ENCODE measurements around the gene PARS2.
"Not testable (repeated sequence)": the region's sequence is repeated elsewhere in the genome, so short reads cannot be mapped to it uniquely, and the experiment has no call there.

PARS2 gene

DNA sequence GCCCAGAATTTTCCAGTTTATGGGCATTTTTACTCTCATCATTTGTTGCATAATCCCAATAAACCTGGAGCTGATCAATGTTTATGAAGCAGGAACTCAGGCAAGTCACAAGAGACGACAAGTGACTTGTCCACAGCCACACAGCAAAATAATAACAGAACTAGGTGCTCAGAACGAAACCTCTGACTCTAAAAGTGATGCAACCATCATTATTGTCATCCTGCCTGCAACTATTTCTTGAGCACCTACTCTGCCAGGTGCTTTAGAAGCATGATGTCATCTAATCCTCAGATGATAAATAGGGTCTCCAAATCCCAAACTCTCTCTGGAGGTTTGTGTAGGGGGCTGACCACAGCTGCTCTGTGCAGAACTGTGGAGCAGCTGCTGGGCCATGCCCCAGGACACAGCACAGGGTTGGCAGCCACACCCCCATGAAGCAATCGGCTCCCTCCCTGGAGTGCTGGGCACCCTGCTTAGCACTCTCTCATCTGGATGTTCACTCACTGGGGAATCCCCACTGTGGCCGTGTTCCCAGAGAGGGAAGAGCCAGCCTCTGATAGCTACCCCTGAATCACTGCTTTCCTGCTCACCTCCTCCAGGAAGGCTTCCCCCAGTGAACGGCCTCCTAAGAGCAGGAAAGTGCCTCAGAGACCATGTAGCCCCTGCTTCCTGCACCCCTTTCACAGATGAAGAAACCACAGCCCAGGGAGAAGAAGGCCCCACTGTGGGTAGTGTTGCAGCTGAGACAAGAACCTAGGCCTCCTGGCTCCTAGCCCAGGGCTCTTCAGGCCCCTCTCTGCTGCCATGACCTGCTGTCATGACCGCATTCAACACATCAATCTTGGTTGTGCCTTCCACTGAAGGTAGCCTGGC, 34.7 kb upstream of the PARS2 start:
- DNase-seq = no peak

DNA sequence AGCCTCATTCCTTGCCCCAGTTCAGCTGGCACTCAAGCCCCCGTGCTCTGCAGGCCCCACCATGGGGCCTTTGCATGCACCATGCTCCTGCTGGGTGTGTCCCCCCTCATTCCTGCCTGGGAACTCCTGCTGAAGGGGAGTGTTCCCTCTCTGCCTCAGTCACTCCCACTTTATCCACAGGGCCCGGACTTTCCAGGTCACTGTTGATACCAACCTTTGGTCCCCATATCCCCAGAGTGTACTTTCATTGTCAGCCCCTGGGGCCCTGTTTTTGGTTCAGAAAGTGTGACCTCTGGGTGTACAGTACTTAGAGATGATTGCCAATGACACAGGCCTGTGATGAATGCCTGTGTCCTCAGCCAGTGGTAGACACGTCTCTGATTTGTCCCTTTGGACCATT, 33.9 kb upstream of the PARS2 start:
- DNase-seq = no peak

GRCh38 chr1:54796902-54797301, 32.6 kb upstream of the PARS2 start:
- no peak for DNase-seq

- DNase-seq = no peak
Observed at GRCh38 chr1:54795841-54796468, 31.6 kb upstream of the PARS2 start.

DNA sequence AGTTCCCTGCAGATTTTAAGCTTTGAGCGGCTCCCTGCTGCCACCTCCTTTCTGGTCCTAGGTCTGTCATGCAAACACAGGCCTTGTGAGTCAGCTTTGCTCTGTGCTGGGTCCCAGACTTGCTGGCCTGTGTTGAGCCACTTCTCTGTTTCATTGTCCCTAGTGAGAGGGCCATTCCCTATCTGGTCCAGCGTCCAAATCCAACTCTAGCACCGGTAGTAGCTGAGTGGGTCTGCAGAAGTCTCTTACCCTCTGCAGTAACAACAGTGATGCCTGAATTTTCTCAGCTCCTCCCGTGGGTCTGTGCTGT, 31.0 kb upstream of the PARS2 start:
- no peak for DNase-seq

GRCh38 chr1:54794451-54795355, 30.4 kb upstream of the PARS2 start:
- no peak for DNase-seq

GRCh38 chr1:54792686-54793282, 28.5 kb upstream of the PARS2 start:
- DNase-seq = no peak

DNA sequence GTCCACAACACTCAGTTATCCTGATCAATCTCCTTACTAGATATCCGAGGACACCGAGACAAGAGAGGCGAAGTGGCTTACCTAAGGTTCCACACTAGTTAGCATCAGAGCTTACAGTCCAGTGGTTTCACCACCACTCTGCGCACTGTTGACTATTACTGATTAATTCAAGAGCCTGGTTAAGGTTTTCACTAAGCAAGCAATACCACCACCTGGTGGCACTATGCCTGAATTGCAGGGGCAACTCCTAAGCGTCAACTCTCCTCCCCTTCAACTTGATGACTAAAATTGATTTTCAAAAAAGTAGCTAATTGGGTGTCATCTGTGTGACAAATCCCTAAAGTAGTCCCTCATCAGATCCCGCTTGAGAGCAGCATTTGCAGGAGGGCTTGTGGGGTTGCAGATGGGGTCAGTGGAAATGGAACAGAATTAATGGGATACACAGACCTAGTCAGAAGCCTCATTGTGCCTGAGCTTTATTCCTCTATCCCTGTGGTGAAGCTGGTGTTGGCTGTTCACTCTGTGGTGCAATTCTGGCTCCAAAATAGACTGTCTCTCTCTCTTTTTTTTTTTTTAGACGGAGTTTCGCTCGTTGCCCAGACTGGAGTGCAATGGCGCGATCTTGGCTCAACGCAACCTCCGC, 27.7 kb upstream of the PARS2 start:
- no peak for DNase-seq

DNA sequence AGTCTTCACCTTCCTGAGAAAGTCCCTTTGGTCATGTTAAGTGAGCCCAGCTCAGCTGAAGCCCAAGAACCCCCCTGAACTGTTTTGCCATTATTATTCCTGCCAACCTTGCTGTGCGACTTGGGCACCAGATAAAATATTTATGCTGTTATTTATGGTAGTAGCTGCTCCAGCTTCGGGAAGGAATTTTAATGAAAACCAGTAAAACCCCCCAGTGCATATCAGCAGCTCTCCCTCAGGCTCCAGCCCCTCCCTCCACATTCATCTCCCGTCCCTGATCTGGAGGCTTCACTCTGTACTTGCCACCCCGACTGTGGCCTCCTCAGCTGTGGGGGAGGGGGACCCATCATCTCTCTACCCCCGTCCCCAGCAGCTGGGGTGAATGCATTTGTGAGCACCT, 24.1 kb upstream of the PARS2 start:
- DNase-seq = no peak

DNA sequence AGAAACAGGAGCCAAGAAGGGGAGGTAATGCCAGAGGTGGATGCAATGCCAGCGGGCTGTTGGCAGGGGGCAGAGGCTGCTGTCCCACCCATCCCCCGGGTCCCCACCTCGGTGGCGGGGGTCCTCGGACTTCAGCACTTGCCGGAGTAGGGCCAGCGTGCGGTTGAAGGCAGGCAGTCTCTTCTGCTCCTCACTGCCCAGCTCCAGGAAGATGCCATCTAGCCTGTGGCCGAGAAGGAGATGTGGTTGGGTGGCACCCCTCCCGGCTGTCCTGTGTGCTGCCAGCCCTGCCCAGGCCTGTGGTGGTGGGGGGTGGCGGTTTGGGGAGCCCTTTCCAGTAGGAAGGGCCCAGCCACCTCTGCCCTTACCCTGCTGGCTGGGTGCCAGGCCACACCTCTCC, 23.3 kb upstream of the PARS2 start:
- DNase-seq = no peak

GRCh38 chr1:54786778-54787177, 22.5 kb upstream of the PARS2 start:
- DNase-seq = no peak

DNA sequence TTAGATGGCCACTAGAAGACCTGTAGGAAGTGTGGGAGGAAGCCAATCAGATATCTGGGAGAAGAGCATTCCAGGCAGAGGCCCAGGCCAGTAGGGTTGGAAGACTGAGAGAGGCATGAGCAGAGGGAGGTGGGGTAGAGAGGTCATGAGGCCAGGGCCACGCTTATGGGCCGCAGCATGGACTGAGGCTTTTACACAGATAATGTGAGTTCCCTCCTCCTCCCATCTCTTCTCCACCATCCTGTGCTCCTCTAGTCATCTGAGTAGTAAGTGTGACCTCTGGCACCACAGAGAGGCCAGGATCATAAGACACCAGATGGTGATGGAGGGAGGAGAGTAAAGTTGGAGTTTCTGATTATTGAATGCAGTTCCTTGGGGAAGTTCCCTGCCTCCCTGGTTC, 19.7 kb upstream of the PARS2 start:
- DNase-seq = no peak

DNA sequence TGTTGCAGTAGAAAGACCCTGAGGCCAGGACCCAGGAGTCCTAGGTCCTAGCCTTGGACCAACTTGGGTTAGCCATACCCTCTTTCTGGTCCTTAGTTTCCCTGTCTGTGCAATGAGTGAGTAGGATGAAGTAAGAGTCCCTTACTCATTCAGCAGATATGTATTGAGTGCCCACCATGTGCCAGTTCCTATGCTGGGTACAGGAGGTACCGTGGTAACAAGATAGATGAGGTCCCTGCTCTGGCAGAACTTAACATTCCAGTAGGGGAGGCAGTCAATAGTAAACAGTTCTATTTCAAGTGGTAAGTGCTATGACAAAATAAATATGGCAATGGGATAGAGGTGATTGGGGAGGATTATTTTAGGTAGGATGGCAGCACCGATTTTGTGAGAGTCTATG, 18.3 kb upstream of the PARS2 start:
- no peak for DNase-seq

GRCh38 chr1:54782156-54782555, 17.8 kb upstream of the PARS2 start:
- no peak for DNase-seq

- no peak for DNase-seq
Observed at GRCh38 chr1:54781023-54781723, 16.9 kb upstream of the PARS2 start.

DNA sequence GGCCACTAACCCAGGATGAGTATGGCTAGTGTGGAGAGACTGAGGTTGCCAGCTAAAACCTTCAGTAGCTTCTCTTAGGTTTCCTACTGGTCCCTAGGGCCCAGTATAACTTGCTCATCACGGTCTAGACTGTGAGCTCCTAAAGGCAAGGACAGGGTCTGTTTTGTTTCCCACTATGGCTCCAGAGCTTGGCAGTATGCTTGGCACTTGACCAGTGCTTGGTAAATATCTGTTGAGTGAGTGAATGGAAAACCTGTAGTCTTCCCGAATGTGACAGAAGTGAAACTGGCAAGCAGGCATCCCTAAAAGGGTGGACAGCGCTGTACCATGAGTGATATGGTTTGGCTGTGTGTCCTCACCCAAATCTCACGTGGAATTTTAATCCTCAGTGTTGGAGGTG, 13.1 kb upstream of the PARS2 start:
- no peak for DNase-seq

DNA sequence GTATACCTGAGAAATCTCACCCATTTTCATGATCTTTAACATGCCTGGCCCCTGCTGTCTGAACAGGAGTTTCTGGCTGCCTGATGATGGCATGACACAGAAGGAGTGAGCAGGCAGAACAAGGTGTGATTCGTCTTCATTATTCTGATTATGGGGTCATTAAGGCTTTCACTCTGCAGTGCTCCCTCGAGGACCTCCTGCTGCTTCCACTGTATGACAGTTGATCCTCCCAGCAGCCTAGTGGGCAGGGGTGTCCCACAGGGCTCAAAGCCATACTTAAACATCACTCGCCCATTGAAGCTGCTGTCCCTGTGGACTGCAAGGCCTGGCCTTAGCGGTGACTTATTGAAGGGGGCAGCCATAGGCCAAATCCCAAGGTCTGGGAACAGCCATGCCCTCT, 12.7 kb upstream of the PARS2 start:
- no peak for DNase-seq

- not testable (repeated sequence) for DNase-seq
Observed at GRCh38 chr1:54775828-54776721, 11.8 kb upstream of the PARS2 start.

DNA sequence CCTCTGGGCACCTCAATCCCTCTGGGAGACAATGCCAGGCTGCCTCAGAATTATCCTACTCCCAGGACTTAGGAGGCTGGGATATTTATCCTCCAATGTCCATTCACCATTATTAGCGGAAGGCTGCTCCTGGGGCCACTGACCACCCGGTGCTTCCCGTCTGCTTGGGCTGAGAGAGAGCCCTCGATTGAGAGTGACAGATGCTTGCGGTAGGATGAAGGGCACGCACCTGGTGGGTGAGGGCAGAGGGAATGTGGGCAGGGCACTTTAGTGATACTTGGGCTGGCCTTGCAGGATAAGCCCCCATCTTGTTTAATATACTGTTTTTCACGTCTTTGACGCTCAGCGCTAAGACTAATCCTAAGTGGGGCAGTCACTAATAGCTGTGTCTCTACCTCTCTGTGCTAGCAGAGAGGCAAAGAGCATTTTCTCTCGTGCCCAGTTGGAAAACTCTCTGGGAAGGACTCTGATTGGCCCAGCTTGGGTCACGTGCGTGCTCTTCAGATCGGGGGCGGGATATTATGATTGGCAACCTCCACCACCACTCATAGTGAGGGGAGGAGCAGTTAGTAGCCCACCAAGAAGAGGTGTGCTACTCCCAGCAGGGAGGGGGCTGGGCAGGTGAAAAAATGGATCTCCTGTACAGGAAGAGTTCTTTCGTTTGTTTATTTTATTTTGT, 10.6 kb upstream of the PARS2 start:
- DNase-seq = no peak

DNA sequence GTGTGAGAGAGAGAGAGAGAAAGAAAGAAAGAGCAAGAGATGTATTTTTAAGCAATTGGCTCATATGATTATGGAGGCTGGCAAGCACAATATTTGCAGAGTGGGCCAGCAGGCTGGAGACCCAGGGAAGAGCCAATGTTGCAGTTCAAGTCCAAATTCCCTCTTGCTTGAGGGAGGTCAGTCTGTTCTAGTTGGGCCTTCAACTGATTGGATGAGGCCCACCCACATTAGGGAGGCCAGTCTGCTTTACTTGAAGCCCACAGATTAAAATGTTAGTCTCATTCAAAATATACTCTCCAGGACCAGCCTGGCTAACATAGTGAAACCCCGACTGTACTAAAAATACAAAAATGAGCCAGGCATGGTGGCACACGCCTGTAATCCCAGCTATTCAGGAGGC, 8.6 kb upstream of the PARS2 start:
- no peak for DNase-seq

DNA sequence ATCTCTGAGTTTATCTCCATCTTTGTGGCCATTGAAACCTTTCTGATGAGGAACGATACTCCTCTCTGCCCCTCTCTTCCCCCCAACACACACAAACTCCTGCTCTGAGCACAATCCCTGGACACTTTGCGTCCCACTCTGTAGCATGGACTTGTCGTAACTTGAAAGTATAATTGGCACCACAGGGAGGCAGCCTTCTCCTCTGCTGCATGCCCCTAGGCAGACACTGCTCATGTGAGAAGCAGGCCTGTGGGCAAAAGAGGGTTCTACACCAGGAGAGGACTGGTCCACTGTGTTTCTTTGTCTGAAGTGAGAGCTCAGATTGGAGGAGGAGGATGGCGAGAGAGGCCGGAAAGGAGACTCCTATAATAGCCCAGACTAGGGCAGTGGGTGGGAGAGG, 3.8 kb upstream of the PARS2 start:
- no peak for DNase-seq

All from NCI-H187 treated with DMSO at 0.1 percent for 48 hours (cell line).